Neural cell (in vitro differentiated cells): ENCODE measurements around the gene ANO9. TPM values are rescaled to one million over a fixed set of nuclear protein-coding genes. Genes with fewer than 3 reads are reported as not detected.

Source experiments
- H2AFZ ChIP-seq: fragments of 200-600, 300-800 bp; sonication (generic), shearing (Covaris generic); 2 replicates; pipeline ENCODE4 v1.6.0; 2014; ENCODE audit warnings: low read depth, mild to moderate bottlenecking, antibody characterized with exemption, low read length, moderate library complexity
- H3F3A ChIP-seq: fragments of 200-600 bp; shearing (Covaris generic); 2 replicates; pipeline ENCODE4 v1.6.1; 2016; ENCODE audit warnings: mild to moderate bottlenecking, moderate library complexity, mixed read lengths, antibody characterized with exemption, low read length; ENCODE audit not compliant: insufficient read depth, poor library complexity, severe bottlenecking
- H3K27ac ChIP-seq: fragments of 200-600, 300-800 bp; sonication (generic), shearing (Covaris generic); 2 replicates; pipeline ENCODE4 v1.5.1; 2014; ENCODE audit warnings: mild to moderate bottlenecking, low read length, moderate library complexity
- H3K27me3 ChIP-seq: fragments of 300-800, 200-600 bp; sonication (generic), shearing (Covaris generic); 2 replicates; pipeline ENCODE4 v1.6.0; 2014; ENCODE audit warnings: mild to moderate bottlenecking, low read depth, low read length, moderate library complexity; ENCODE audit not compliant: insufficient read depth
- H3K36me3 ChIP-seq: fragments of 300-800, 200-600 bp; sonication (generic), shearing (Covaris generic); 2 replicates; pipeline ENCODE4 v1.5.1; 2014; ENCODE audit warnings: mild to moderate bottlenecking, antibody characterized with exemption, low read length, moderate library complexity; ENCODE audit not compliant: insufficient read depth
- H3K4me2 ChIP-seq: fragments of 300-800, 200-600 bp; sonication (generic), shearing (Covaris generic); 2 replicates; pipeline ENCODE4 v1.6.0; 2014; ENCODE audit warnings: mild to moderate bottlenecking, low read length
- H3K4me3 ChIP-seq: fragments of 300-800, 200-600 bp; sonication (generic), shearing (Covaris generic); 2 replicates; pipeline ENCODE4 v1.5.1; 2014; ENCODE audit warnings: mild to moderate bottlenecking, low read length, moderate library complexity
- H3K79me2 ChIP-seq: fragments of 200-600 bp; shearing (Covaris generic); replicated peaks from 2 replicates; pipeline ENCODE4 v1.6.0; 2014; ENCODE audit warnings: mild to moderate bottlenecking, low read length, moderate library complexity; ENCODE audit not compliant: insufficient read depth
- H3K9ac ChIP-seq: fragments of 300-800, 200-600 bp; sonication (generic), shearing (Covaris generic); 2 replicates; pipeline ENCODE4 v1.6.1; 2016; ENCODE audit warnings: mild to moderate bottlenecking, low read length, mixed read lengths
- H3K9me2 ChIP-seq: fragments of 200-600 bp; shearing (Covaris generic); 2 replicates; pipeline ENCODE4 v1.6.1; 2016; ENCODE audit warnings: mild to moderate bottlenecking, low read length, mixed read lengths; ENCODE audit not compliant: insufficient read depth
- H3K9me3 ChIP-seq: fragments of 200-600, 300-800 bp; sonication (generic), shearing (Covaris generic); 2 replicates; pipeline ENCODE4 v1.6.1; 2016; ENCODE audit warnings: mild to moderate bottlenecking, mixed run types, low read length, moderate library complexity, mixed read lengths
- H4K20me1 ChIP-seq: fragments of 200-600 bp; shearing (Covaris generic); 2 replicates; pipeline ENCODE4 v1.6.1; 2016; ENCODE audit warnings: mild to moderate bottlenecking, mixed run types; ENCODE audit not compliant: insufficient read depth
- CTCF ChIP-seq: fragments of 450-650 bp; IDR thresholded peaks from 2 replicates; pipeline ENCODE4 v1.5.1; 2014; ENCODE audit warnings: antibody characterized with exemption, mild to moderate bottlenecking, moderate library complexity; ENCODE audit not compliant: poor library complexity, severe bottlenecking
- EP300 ChIP-seq: fragments of 450-650 bp; conservative IDR thresholded peaks from 2 replicates; pipeline ENCODE4 v1.6.1; 2014; ENCODE audit warnings: antibody characterized with exemption, mild to moderate bottlenecking, moderate library complexity; ENCODE audit not compliant: poor library complexity, severe bottlenecking
- EZH2 ChIP-seq: fragments of 200-600, 300-800 bp; shearing (Covaris generic), sonication (generic); IDR thresholded peaks from 2 replicates; pipeline ENCODE4 v1.6.1; 2014; ENCODE audit warnings: antibody characterized with exemption, low read length, borderline replicate concordance, mild to moderate bottlenecking; ENCODE audit not compliant: insufficient read depth, poor library complexity, severe bottlenecking
- MXI1 ChIP-seq: fragments of 450-650 bp; conservative IDR thresholded peaks from 2 replicates; pipeline ENCODE4 v1.6.1; 2014; ENCODE audit warnings: antibody characterized with exemption, mild to moderate bottlenecking; ENCODE audit not compliant: poor library complexity, severe bottlenecking
- POLR2AphosphoS5 ChIP-seq: IDR thresholded peaks from 2 replicates; pipeline ENCODE4 v1.6.1; 2012
- RAD21 ChIP-seq: fragments of 450-650 bp; conservative IDR thresholded peaks from 2 replicates; pipeline ENCODE4 v1.6.1; 2014; ENCODE audit warnings: antibody characterized with exemption, mild to moderate bottlenecking, moderate library complexity
- REST ChIP-seq: IDR thresholded peaks from 2 replicates; pipeline ENCODE4 v1.6.1; 2012; ENCODE audit warnings: borderline replicate concordance
- SMC3 ChIP-seq: fragments of 450-650 bp; conservative IDR thresholded peaks from 2 replicates; pipeline ENCODE4 v1.6.1; 2014; ENCODE audit warnings: antibody characterized with exemption, mild to moderate bottlenecking, moderate library complexity; ENCODE audit not compliant: poor library complexity
- TAF1 ChIP-seq: IDR thresholded peaks from 2 replicates; pipeline ENCODE4 v1.6.1; 2012; ENCODE audit warnings: low read depth
- polyA plus RNA-seq: library from polyadenylated mRNA; depleted of rRNA; stranded (reverse); fragments of >200 nt; gene quantifications from 2 replicates; pipeline ENCODE4 v1.2.3, GENCODE V29; 2014

ANO9 gene
- polyA plus RNA-seq, 1 donor from 2014 or later, result not detected

GRCh38 chr11:398826-399225, 43.0 kb downstream of the ANO9 start:
- no peaks in the 10 kb centered on the region for H3K9me3 ChIP-seq
- no peak overlapping the region for H3K9ac ChIP-seq
- H3K9me2 ChIP-seq, result no peaks in the 10 kb centered on the region
- no peaks in the 10 kb centered on the region for H3F3A ChIP-seq
- TF ChIP-seq TAF1, result no peak
- no peak for TF ChIP-seq RAD21
- no peak for TF ChIP-seq POLR2AphosphoS5
- no peaks in the 10 kb centered on the region for H3K36me3 ChIP-seq
- no peak overlapping the region for H2AFZ ChIP-seq
- H3K79me2 ChIP-seq, result no peaks in the 10 kb centered on the region
- no peaks in the 10 kb centered on the region for H4K20me1 ChIP-seq
- H3K27ac ChIP-seq, result no peak overlapping the region
- H3K27me3 ChIP-seq, result no peaks in the 10 kb centered on the region
- no peak overlapping the region for H3K4me2 ChIP-seq
- no peak overlapping the region for H3K4me3 ChIP-seq

GRCh38 chr11:396948-397548, 44.8 kb downstream of the ANO9 start:
- Histone ChIP-seq H2AFZ (no peak overlapping the region), H3K9ac (no peak overlapping the region), H3K4me3 (no peak overlapping the region)

More at GRCh38 chr11:396948-397548, 44.8 kb downstream of the ANO9 start:
- Histone ChIP-seq H3K9me3 (no peaks in the 10 kb centered on the region), H3K27me3 (no peaks in the 10 kb centered on the region), H3K9me2 (no peaks in the 10 kb centered on the region), H3K27ac (no peak overlapping the region), H3K4me2 (no peak overlapping the region), H3F3A (no peaks in the 10 kb centered on the region), H3K36me3 (no peaks in the 10 kb centered on the region), H3K79me2 (no peaks in the 10 kb centered on the region), H4K20me1 (no peaks in the 10 kb centered on the region)
- TF ChIP-seq EZH2, result no peak
- TF ChIP-seq CTCF, result no peak
- TF ChIP-seq RAD21, result no peak
- no peak for TF ChIP-seq EP300
- no peak for TF ChIP-seq POLR2AphosphoS5
- TF ChIP-seq REST, result no peak
- no peak for TF ChIP-seq TAF1
- no peak for TF ChIP-seq MXI1
- no peak for TF ChIP-seq SMC3
